Motor neuron (in vitro differentiated cells): Measurements from ENCODE around the gene CTDSP2. TPM values are rescaled to one million over a fixed set of nuclear protein-coding genes. Genes with fewer than 3 reads are reported as not detected.

Source experiments
- ATAC-seq, 8 experiments: fragments of 200-7000 bp; cut with Tn5 transposase; replicated peaks in 6 of 8; 2 replicates each; pipeline ENCODE4 v1.8.0; 2021; ENCODE audit warnings: mild to moderate bottlenecking in 8 of 8, moderate library complexity in 8 of 8
- H3K27ac ChIP-seq, 2 donors: fragments of 250-450 bp; sonication (Bioruptor Pico); 2 replicates each; pipeline ENCODE4 v1.9.0; 2021; ENCODE audit warnings: antibody characterized with exemption in 2 of 2, mild to moderate bottlenecking in 2 of 2, moderate library complexity in 1 of 2
- H3K4me1 ChIP-seq, 2 donors: fragments of 250-450 bp; sonication (Bioruptor Pico); replicated peaks in 1 of 2; 2 replicates each; pipeline ENCODE4 v1.6.1; 2021; ENCODE audit warnings: antibody characterized with exemption in 2 of 2, mild to moderate bottlenecking in 2 of 2, moderate library complexity in 1 of 2
- H3K4me3 ChIP-seq, 5 donors: fragments of 250-450 bp; sonication (Bioruptor Pico); 2 replicates each; pipeline ENCODE4 v1.9.0; 2021; ENCODE audit warnings: antibody characterized with exemption in 5 of 5, mild to moderate bottlenecking in 5 of 5, moderate library complexity in 4 of 5
- WGBS, 10 experiments: fragments of 450-650 bp; shearing (Covaris generic); methylation state at CpG; one replicate each; pipeline ENCODE4 v1.0.0; 2022; 5-methylcytosine and 5-hydroxymethylcytosine counted together
- in situ Hi-C, 9 experiments: fragments of 400-800 bp; cut with MboI; loops; one replicate each; pipeline ENCODE4 v1.15.0; 2021; ENCODE audit warnings: low sequenced_read_pairs in 9 of 9, low pct_unique_long_range_greater_than_20kb in 2 of 9; ENCODE audit not compliant: unreplicated experiment in 9 of 9
- total RNA-seq, 8 experiments: library from RNA; unstranded; fragments of 300-600 nt; gene quantifications; 2 replicates each; pipeline versions ENCODE4 v1.2.3 to v1.2.4, GENCODE V29; 2022

Gene CTDSP2
- total RNA-seq, 8 experiments from 2014 or later = 22.2 to 85.0 (median 36.1) TPM

DNA sequence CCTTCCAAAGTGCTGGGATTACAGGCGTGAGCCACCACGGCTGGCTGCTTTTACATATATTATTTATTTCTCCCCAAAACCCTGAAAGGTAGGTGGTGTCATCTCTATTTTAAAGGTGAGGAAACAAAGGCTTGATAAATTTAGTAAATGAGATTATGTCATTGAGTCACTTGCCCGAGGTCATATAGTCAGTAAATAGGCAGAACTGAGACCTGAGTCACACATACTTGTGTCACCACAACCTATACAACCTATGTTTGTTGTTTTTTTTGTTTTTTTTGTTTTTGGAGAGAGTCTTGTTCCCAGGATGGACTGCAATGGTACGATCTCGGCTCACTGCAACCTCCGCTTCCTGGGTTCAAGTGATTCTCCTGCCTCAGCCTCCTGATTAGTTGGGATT, 51.2 kb downstream of the CTDSP2 start:
- in situ Hi-C loops = no loop called here
- 90 to 100% (median 97%) methylated on average over 1 to 5 of the region's 6 CpGs; no CpG with 5 or more reads in 4 of the 10 experiments for WGBS, 10 experiments
- no peak for ATAC-seq
- Histone ChIP-seq H3K27ac (no peak overlapping the region), H3K4me3 (no peak overlapping the region), H3K4me1 (no peaks in the 10 kb centered on the region)

DNA sequence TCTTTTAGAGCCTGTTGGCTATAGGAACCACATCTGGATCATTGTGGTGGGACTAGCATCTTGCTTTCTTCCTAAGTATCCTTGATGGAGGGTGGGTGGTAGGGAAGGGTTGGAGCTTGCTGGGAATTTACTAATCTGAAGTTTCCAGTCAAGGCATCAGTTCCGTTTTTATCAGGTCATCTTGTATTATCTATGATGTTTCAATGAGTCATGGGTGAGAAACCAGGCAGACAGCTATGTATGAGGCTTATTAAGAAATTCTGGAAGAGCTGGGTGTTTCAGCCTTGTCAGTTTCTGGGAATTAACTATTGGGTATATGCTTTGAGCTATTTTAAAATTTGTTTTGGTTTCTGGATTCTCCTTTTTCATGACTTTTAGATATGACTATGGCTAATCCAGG, 52.6 kb downstream of the CTDSP2 start:
- 0 to 100% (median 47%) methylated on average over 1 of the region's 1 CpG; no CpG with 5 or more reads in 4 of the 10 experiments for WGBS, 10 experiments
- in situ Hi-C loops = no loop called here
- ATAC-seq = peak in 2 of 8 experiments; percentile 95 to 96
- H3K27ac ChIP-seq = no peak overlapping the region
- H3K4me1 ChIP-seq = no peaks in the 10 kb centered on the region
- no peak overlapping the region for H3K4me3 ChIP-seq

GRCh38 chr12:57783861-57784260, 62.7 kb downstream of the CTDSP2 start:
- ATAC-seq = no peak
- H3K4me3 ChIP-seq = peak overlapping the region in 4 of 5 donors; percentile 62 to 97 (median 71)
- H3K4me1 ChIP-seq = peaks cover 4 to 9% of the 10 kb centered on the region in 2 donors
- in situ Hi-C loops = no loop called here
- no peak overlapping the region for H3K27ac ChIP-seq
- 75 to 100% (median 83%) methylated on average over 1 to 8 of the region's 11 CpGs; no CpG with 5 or more reads in 1 of the 10 experiments for WGBS, 10 experiments

GRCh38 chr12:57783466-57783801, 63.1 kb downstream of the CTDSP2 start:
- peak overlapping the region; percentile 62 to 97 (median 73) for H3K4me3 ChIP-seq
- ATAC-seq = no peak
- in situ Hi-C loops = no loop called here
- H3K27ac ChIP-seq = no peak overlapping the region
- 40 to 90% (median 82%) methylated on average over 1 to 12 of the region's 12 CpGs; no CpG with 5 or more reads in 4 of the 10 experiments for WGBS, 10 experiments
- peaks cover 4 to 9% of the 10 kb centered on the region in 2 donors for H3K4me1 ChIP-seq

DNA sequence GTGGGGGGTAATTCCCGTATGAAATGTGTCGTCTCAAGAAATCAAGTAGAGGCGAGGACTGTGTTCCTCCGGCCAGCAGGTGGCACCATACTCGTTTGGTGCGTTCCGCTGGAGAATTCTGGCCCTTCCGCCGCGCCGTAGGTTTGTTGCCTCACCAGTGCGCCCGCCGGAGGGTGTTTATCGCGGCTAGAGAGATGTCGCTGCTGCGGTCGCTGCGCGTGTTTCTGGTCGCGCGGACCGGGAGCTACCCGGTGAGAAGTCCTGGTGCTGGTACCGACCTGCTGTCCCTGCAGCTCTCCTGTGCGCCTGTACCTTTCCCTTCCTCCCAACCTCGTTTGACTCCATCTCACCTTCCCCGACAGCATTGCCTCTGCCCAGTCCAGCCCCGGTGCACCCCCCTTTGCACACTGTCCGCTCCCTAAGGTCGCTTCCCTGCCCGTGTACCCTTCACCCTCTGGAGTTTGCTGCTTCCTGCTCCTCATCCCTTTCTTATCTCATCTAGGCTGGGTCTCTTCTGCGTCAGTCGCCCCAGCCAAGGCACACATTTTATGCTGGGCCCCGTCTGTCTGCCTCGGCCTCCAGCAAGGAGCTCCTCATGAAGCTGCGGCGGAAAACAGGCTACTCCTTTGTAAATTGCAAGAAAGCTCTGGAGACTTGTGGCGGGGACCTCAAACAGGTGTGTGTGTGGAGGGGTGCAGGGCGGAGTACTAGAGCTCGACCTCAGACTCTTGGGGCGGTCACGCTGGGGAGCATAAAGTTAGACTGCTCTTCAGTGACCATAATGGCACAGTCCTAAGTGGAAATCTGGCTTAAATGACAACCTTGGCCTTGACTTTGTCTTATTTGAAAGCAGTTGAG, 63.7 kb downstream of the CTDSP2 start, which contains the start of gene TSFM:
TSS of gene TSFM (plus strand) at position 180 of the 858 bp plus-strand sequence. CDS start at position 195, 15 bp downstream.
- peaks cover 4 to 9% of the 10 kb centered on the region in 2 donors for H3K4me1 ChIP-seq
- in situ Hi-C loops = no loop called here
- WGBS, 10 experiments = 0 to 18% (median 0%) methylated on average over 2 to 33 of the region's 45 CpGs; no CpG with 5 or more reads in 1 of the 10 experiments
- H3K27ac ChIP-seq = peak within 1 kb of the TSS; percentile 29 to 54
- H3K4me3 ChIP-seq = peak within 1 kb of the TSS; percentile 62 to 97 (median 73)
- peak; percentile 86 to 96 (median 90) for ATAC-seq

GRCh38 chr12:57782243-57782607, 64.3 kb downstream of the CTDSP2 start:
- peaks cover 4 to 9% of the 10 kb centered on the region in 2 donors for H3K4me1 ChIP-seq
- in situ Hi-C loops = no loop called here
- peak in 3 of 8 experiments; percentile 2 to 6 (median 5) for ATAC-seq
- 0 to 67% (median 31%) methylated on average over 2 to 4 of the region's 4 CpGs; no CpG with 5 or more reads in 1 of the 10 experiments for WGBS, 10 experiments
- peak overlapping the region in 3 of 5 donors; percentile 69 to 97 (median 73) for H3K4me3 ChIP-seq
- no peak overlapping the region for H3K27ac ChIP-seq

- in situ Hi-C loops = no loop called here
- no peak for ATAC-seq
- WGBS, 10 experiments = 17 to 83% (median 52%) methylated on average over 1 to 2 of the region's 2 CpGs
- no peak overlapping the region for H3K4me3 ChIP-seq
- no peak overlapping the region for H3K27ac ChIP-seq
- H3K4me1 ChIP-seq = peaks cover 4 to 9% of the 10 kb centered on the region in 2 donors
These were observed 64.7 kb downstream of the CTDSP2 start for GRCh38 chr12:57781801-57782200.

DNA sequence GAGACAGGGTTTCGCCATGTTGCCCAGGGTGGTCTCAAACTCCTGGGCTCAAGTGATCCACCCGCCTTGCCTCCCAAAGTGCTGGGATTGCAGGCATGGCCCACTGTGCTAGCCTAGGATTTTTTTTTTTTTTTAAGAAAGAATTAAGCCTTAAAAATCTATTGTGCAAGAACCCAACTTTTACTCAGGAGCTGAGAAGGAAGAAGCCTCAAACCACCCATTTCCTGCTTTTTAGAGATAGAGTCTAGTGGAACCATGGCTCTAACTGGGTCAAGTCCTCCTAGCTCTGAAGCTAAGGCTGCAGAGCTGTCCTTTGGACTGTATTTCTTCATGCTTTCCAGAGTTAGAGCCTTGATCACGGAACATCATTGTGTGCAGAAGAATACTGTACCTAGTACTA, 65.3 kb downstream of the CTDSP2 start:
- in situ Hi-C loops = no loop called here
- ATAC-seq = no peak
- no peak overlapping the region for H3K27ac ChIP-seq

GRCh38 chr12:57780284-57780897, 66.1 kb downstream of the CTDSP2 start:
- Histone ChIP-seq H3K4me3 (no peak overlapping the region), H3K4me1 (peaks cover 4 to 9% of the 10 kb centered on the region in 2 donors), H3K27ac (no peak overlapping the region)
- no peak for ATAC-seq
- in situ Hi-C loops = no loop called here
- WGBS, 10 experiments = 57 to 100% (median 80%) methylated on average over 1 to 3 of the region's 4 CpGs; no CpG with 5 or more reads in 3 of the 10 experiments

More for the DNA sequence above, 65.3 kb downstream of the CTDSP2 start:
- H3K4me1 ChIP-seq = peaks cover 4 to 9% of the 10 kb centered on the region in 2 donors
- WGBS, 10 experiments = 20 to 100% (median 93%) methylated on average over 1 to 3 of the region's 3 CpGs
- no peak overlapping the region for H3K4me3 ChIP-seq

- peaks cover 4 to 9% of the 10 kb centered on the region in 2 donors for H3K4me1 ChIP-seq
- no peak overlapping the region for H3K4me3 ChIP-seq
- 0 to 100% (median 59%) methylated on average over 1 of the region's 1 CpG; no CpG with 5 or more reads in 4 of the 10 experiments for WGBS, 10 experiments
- in situ Hi-C loops = no loop called here
- ATAC-seq = no peak
- H3K27ac ChIP-seq = no peak overlapping the region
These were observed 66.8 kb downstream of the CTDSP2 start for GRCh38 chr12:57779736-57780135.

DNA sequence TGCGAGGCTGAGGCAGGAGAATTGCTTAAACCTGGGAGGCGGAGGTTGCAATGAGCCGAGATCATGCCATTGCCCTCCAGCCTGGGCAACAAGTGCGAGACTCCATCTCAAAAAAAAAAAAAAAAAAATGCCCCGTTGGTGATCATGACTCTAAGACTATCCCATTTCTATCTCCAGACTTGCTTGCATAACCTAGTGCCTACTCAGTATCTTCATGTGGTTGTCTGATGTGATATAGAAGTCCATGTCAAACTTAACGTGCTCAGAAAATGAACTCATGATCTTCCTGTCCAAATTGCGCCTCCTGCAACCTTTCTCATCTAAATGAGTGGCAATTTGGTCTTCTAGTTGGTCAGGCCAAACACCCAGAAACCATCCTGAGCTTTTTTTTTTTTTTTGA, 68.6 kb downstream of the CTDSP2 start:
- in situ Hi-C loops = no loop called here
- Histone ChIP-seq H3K4me1 (peaks cover 6% of the 10 kb centered on the region in 2 donors), H3K27ac (no peak overlapping the region), H3K4me3 (no peak overlapping the region)
- 67 to 100% (median 88%) methylated on average over 1 to 4 of the region's 7 CpGs; no CpG with 5 or more reads in 4 of the 10 experiments for WGBS, 10 experiments
- no peak for ATAC-seq

DNA sequence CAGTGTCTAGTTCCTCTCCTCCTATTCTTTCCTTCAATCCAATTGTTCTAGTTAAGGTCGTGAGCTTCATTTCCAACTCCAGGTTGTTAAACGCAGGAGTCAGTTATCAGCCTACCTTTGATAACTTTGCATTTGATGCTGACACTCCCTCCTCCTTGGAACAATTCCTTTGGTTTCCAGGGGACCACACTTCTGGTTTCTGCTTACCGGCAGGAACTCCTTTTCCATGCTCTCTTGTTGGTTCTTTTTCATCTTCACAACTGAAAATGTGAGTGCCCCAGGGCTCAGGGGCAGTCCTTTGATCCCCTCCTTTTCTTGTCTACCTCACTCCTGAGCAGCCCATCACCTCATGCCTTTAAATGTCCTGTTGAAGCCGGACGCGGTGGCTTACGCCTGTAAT, 69.2 kb downstream of the CTDSP2 start:
- WGBS, 10 experiments = 72 to 100% (median 86%) methylated on average over 1 to 7 of the region's 7 CpGs
- in situ Hi-C loops = no loop called here

GRCh38 chr12:57776247-57776587, 70.3 kb downstream of the CTDSP2 start:
- in situ Hi-C loops = no loop called here
- WGBS, 10 experiments = 39 to 100% (median 69%) methylated on average over 1 to 2 of the region's 2 CpGs; no CpG with 5 or more reads in 1 of the 10 experiments
- no peak overlapping the region for H3K27ac ChIP-seq
- H3K4me3 ChIP-seq = no peak overlapping the region
- ATAC-seq = no peak
- H3K4me1 ChIP-seq = peaks cover 5 to 8% of the 10 kb centered on the region in 2 donors

More for the DNA sequence above, 69.2 kb downstream of the CTDSP2 start:
- Histone ChIP-seq H3K4me3 (no peak overlapping the region), H3K27ac (no peak overlapping the region), H3K4me1 (peaks cover 5 to 6% of the 10 kb centered on the region in 2 donors)
- ATAC-seq = no peak
